H9 (cell line): ENCODE measurements around the gene CHRNG. TPM values are rescaled to one million over a fixed set of nuclear protein-coding genes. Genes with fewer than 3 reads are reported as not detected.

Source experiments
- DNase-seq: peaks from one replicate; pipeline ENCODE4 v3.0.0-alpha.2; 2017
- H2AFZ ChIP-seq: one replicate; pipeline ENCODE4 v1.6.1; 2013; ENCODE audit warnings: mild to moderate bottlenecking, low read length, control low read depth, moderate library complexity
- H2AK5ac ChIP-seq: 2 replicates; pipeline ENCODE4 v1.6.1; 2013; ENCODE audit warnings: low read length, control low read depth, mixed read lengths; ENCODE audit not compliant: insufficient read length
- H2BK120ac ChIP-seq: one replicate; pipeline ENCODE4 v1.6.1; 2013; ENCODE audit warnings: low read depth, mild to moderate bottlenecking, low read length, control low read depth, inconsistent platforms; ENCODE audit not compliant: poor library complexity, severe bottlenecking
- H2BK12ac ChIP-seq: 2 replicates; pipeline ENCODE4 v1.6.1; 2013; ENCODE audit warnings: low read length, control low read depth, mixed read lengths, low read depth; ENCODE audit not compliant: insufficient read length
- H2BK15ac ChIP-seq: 2 replicates; pipeline ENCODE4 v1.6.1; 2013; ENCODE audit warnings: low read depth, low read length, control low read depth
- H2BK20ac ChIP-seq: one replicate; pipeline ENCODE4 v1.6.1; 2013; ENCODE audit warnings: low read depth, mild to moderate bottlenecking, low read length, control low read depth, inconsistent platforms; ENCODE audit not compliant: poor library complexity, severe bottlenecking
- H2BK5ac ChIP-seq: 2 replicates; pipeline ENCODE4 v1.6.1; 2013; ENCODE audit warnings: low read length, control low read depth, mixed read lengths; ENCODE audit not compliant: insufficient read length
- H3K14ac ChIP-seq: 2 replicates; pipeline ENCODE4 v1.6.1; 2013; ENCODE audit warnings: low read length, control low read depth; ENCODE audit not compliant: insufficient read depth
- H3K18ac ChIP-seq: 2 replicates; pipeline ENCODE4 v1.6.1; 2013; ENCODE audit warnings: low read depth, mild to moderate bottlenecking, mixed read lengths, low read length, control low read depth; ENCODE audit not compliant: insufficient read length
- H3K23ac ChIP-seq: 2 replicates; pipeline ENCODE4 v1.6.1; 2013; ENCODE audit warnings: low read length, control low read depth, mixed read lengths, low read depth; ENCODE audit not compliant: insufficient read length
- H3K23me2 ChIP-seq: 2 replicates; pipeline ENCODE4 v1.6.1; 2013; ENCODE audit warnings: low read depth, mild to moderate bottlenecking, mixed read lengths, low read length, control low read depth; ENCODE audit not compliant: insufficient read length, poor library complexity, severe bottlenecking
- H3K27ac ChIP-seq: 2 replicates; pipeline ENCODE4 v1.5.1; 2013; ENCODE audit warnings: low read length, control low read depth, mixed read lengths, low read depth; ENCODE audit not compliant: insufficient read length
- H3K27me3 ChIP-seq: 2 replicates; pipeline ENCODE4 v1.6.1; 2013; ENCODE audit warnings: low read length, control low read depth, inconsistent platforms; ENCODE audit not compliant: insufficient read depth
- H3K4ac ChIP-seq: 2 replicates; pipeline ENCODE4 v1.6.1; 2013; ENCODE audit warnings: low read depth, mild to moderate bottlenecking, control low read depth, inconsistent platforms, low read length, moderate library complexity
- H3K4me1 ChIP-seq: 2 replicates; pipeline ENCODE4 v1.6.1; 2013; ENCODE audit warnings: low read length, control low read depth, inconsistent platforms; ENCODE audit not compliant: insufficient read depth
- H3K4me2 ChIP-seq: 2 replicates; pipeline ENCODE4 v1.6.1; 2013; ENCODE audit warnings: low read length, control low read depth, mixed read lengths; ENCODE audit not compliant: insufficient read length, insufficient read depth
- H3K56ac ChIP-seq: 2 replicates; pipeline ENCODE4 v1.6.1; 2013; ENCODE audit warnings: low read depth, mild to moderate bottlenecking, mixed read lengths, low read length, control low read depth; ENCODE audit not compliant: insufficient read length
- H3K79me1 ChIP-seq: 2 replicates; pipeline ENCODE4 v1.6.1; 2013; ENCODE audit warnings: low read depth, mild to moderate bottlenecking, moderate library complexity, low read length, control low read depth, inconsistent platforms; ENCODE audit not compliant: insufficient read depth, poor library complexity, severe bottlenecking
- H3K79me2 ChIP-seq: 2 replicates; pipeline ENCODE4 v1.6.1; 2013; ENCODE audit warnings: low read length, control low read depth, inconsistent platforms; ENCODE audit not compliant: insufficient read depth
- H3K9ac ChIP-seq: 2 replicates; pipeline ENCODE4 v1.6.1; 2013; ENCODE audit warnings: low read length, control low read depth, mixed read lengths; ENCODE audit not compliant: insufficient read length; ENCODE audit errors: extremely low read depth
- H3K9me3 ChIP-seq: one replicate; pipeline ENCODE4 v1.6.1; 2013; ENCODE audit warnings: low read depth, low read length, inconsistent platforms; ENCODE audit not compliant: control insufficient read depth
- H3T11ph ChIP-seq: one replicate; pipeline ENCODE4 v1.6.1; 2013; ENCODE audit warnings: mild to moderate bottlenecking, low read length, control low read depth, inconsistent platforms
- H4K20me1 ChIP-seq: one replicate; pipeline ENCODE4 v1.6.1; 2013; ENCODE audit not compliant: control insufficient read depth, insufficient read length, insufficient read depth
- H4K5ac ChIP-seq: 2 replicates; pipeline ENCODE4 v1.6.1; 2013; ENCODE audit warnings: low read depth, mild to moderate bottlenecking, mixed read lengths, low read length, control low read depth; ENCODE audit not compliant: insufficient read length
- H4K8ac ChIP-seq: replicated peaks from 2 replicates; pipeline ENCODE4 v1.6.1; 2013; ENCODE audit warnings: low read length, control low read depth, mixed read lengths, low read depth; ENCODE audit not compliant: insufficient read length
- H4K91ac ChIP-seq: 2 replicates; pipeline ENCODE4 v1.6.1; 2013; ENCODE audit warnings: low read depth, mild to moderate bottlenecking, moderate library complexity, mixed read lengths, low read length, control low read depth; ENCODE audit not compliant: insufficient read length
- H3K27ac Mint-ChIP-seq, 3 experiments: 2 replicates in 2 of 3; 3 replicates in 1 of 3; pipeline ENCODE4 v1.8.0; 2020 to 2021; ENCODE audit warnings: mixed read lengths in 3 of 3, mild to moderate bottlenecking in 1 of 3, moderate library complexity in 1 of 3
- H3K27me3 Mint-ChIP-seq: 2 replicates; pipeline ENCODE4 v1.8.0; 2021; ENCODE audit warnings: low read depth, mild to moderate bottlenecking, moderate library complexity, mixed read lengths
- H3K36me3 Mint-ChIP-seq, 3 experiments: 2 replicates in 2 of 3; 3 replicates in 1 of 3; pipeline ENCODE4 v1.8.0; 2020 to 2021; ENCODE audit warnings: low read depth in 3 of 3, mixed read lengths in 3 of 3; ENCODE audit not compliant: insufficient read depth in 1 of 3
- H3K4me1 Mint-ChIP-seq, 2 experiments: 2 replicates each; pipeline ENCODE4 v1.8.0; 2020; ENCODE audit warnings: mixed read lengths in 2 of 2
- H3K4me3 Mint-ChIP-seq, 2 experiments: 2 replicates in 1 of 2; 3 replicates in 1 of 2; pipeline ENCODE4 v1.8.0; 2020 to 2021; ENCODE audit warnings: mild to moderate bottlenecking in 2 of 2, mixed read lengths in 2 of 2, moderate library complexity in 1 of 2
- H3K9me3 Mint-ChIP-seq, 2 experiments: 2 replicates in 1 of 2; 3 replicates in 1 of 2; pipeline ENCODE4 v1.8.0; 2020; ENCODE audit warnings: mild to moderate bottlenecking in 2 of 2, mixed read lengths in 2 of 2, moderate library complexity in 1 of 2
- CTCF ChIP-seq: fragments of 200-600 bp; sonication (generic); conservative IDR thresholded peaks from 3 replicates; pipeline ENCODE4 v1.8.0; 2021; ENCODE audit warnings: antibody characterized with exemption, mild to moderate bottlenecking
- WGBS: extraction: QIAGEN DNeasy Blood & Tissue Kit; methylation state at CpG from one replicate; pipeline ENCODE4 v1.1.7; 2013; ENCODE audit warnings: missing lambda C conversion rate, low lambda C conversion rate, mixed read lengths; ENCODE audit not compliant: insufficient read length; ENCODE audit errors: extremely low coverage; 5-methylcytosine and 5-hydroxymethylcytosine counted together
- total RNA-seq: library from RNA; stranded (reverse); gene quantifications from 2 replicates; pipeline ENCODE4 v1.2.1, GENCODE V29; 2021

CHRNG gene
- total RNA-seq, 1 experiment from 2014 or later = not detected

- H3K79me2 ChIP-seq = no peaks in the 10 kb centered on the region
- no peaks in the 10 kb centered on the region for H3K79me1 ChIP-seq
- no peak overlapping the region for H3K4ac ChIP-seq
- no peak for DNase-seq
- no CpG with 5 or more reads among the region's 7 CpGs for WGBS
- no peak overlapping the region for H2BK12ac ChIP-seq
- Mint-ChIP-seq H3K9me3 (peaks cover 0 to 12% of the 10 kb centered on the region in 2 experiments; a peak in 3 of 5 replicates), H3K4me1 (peaks cover 28 to 33% of the 10 kb centered on the region in 2 experiments), H3K36me3 (peaks cover 12 to 21% (median 20%) of the 10 kb centered on the region in 3 experiments; a peak in 6 of 7 replicates), H3K4me3 (no peak overlapping the region), H3K27me3 (peaks cover 3% of the 10 kb centered on the region; the same call in 1 of the 2 replicates), H3K27ac (no peak overlapping the region)
- H4K20me1 ChIP-seq = no peaks in the 10 kb centered on the region
- H3K9me3 ChIP-seq = no peaks in the 10 kb centered on the region
- H4K8ac ChIP-seq = no peak overlapping the region
- no peaks in the 10 kb centered on the region for H3K4me1 ChIP-seq
- H3K14ac ChIP-seq = no peak overlapping the region
- no peak overlapping the region for H3K27ac ChIP-seq
- no peak overlapping the region for H3K56ac ChIP-seq
- H3K27me3 ChIP-seq = no peaks in the 10 kb centered on the region
- no peak overlapping the region for H2BK5ac ChIP-seq
- H3K23ac ChIP-seq = no peak overlapping the region
- H2BK120ac ChIP-seq = no peak overlapping the region
- H2BK15ac ChIP-seq = no peak overlapping the region
- H3K9ac ChIP-seq = no peak overlapping the region
- no peak overlapping the region for H2AFZ ChIP-seq
- no peak overlapping the region for H3T11ph ChIP-seq
- H4K91ac ChIP-seq = no peak overlapping the region
- no peak for TF ChIP-seq CTCF
- no peak overlapping the region for H4K5ac ChIP-seq
- H3K4me2 ChIP-seq = no peak overlapping the region
- no peak overlapping the region for H3K18ac ChIP-seq
- H2BK20ac ChIP-seq = no peak overlapping the region
- no peaks in the 10 kb centered on the region for H3K23me2 ChIP-seq
- H2AK5ac ChIP-seq = no peak overlapping the region
Measured at GRCh38 chr2:232587512-232587911, 48.0 kb downstream of the CHRNG start.
